ENCODE measurements around the gene PDE3A.

The PDE3A gene

DNA sequence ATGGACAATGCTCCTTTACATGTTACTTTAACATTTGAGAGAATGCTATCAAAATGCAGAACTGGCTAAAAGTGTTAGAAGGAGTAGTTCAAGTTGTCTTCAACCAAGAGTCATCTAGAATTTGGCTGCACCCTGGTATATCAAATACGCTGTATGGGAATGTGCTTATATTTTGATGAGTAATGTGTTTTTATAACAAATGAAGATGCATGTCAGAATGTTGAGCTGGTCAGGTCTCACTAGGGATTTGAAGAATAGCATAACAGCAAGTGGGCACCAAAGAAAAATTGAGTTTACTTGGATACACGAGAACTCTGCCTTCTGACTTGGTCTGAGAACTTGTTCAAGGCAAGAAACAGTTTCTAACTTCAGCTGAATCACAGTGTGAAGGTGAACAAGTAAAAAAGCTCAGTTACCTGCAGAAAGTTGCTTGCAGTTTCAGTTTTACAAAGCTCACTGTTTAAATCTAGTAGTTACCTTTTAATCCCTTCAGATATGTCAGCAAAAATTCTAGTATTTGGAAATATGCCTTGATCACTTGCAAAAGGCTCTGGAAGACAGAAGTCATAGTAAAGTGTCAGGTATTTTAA is 82.3 kb downstream of the PDE3A start:
- Histone ChIP-seq H3K27ac (ENCODE audit: low read depth, low read length) (no peak overlapping the region), H3K9ac (ENCODE audit: low read depth in 1 of 2, low read length in 2 of 2) (no peak overlapping the region), H3K4me1 (ENCODE audit: control insufficient read depth in 1 of 2, insufficient read depth in 2 of 2, low read length in 2 of 2) (peaks cover 4 to 7% of the 10 kb centered on the region in 2 donors), H3K4me3 (ENCODE audit: low read depth in 1 of 2, low read length in 2 of 2) (no peak overlapping the region), H3K27me3 (ENCODE audit: control insufficient read depth in 1 of 2, insufficient read depth in 2 of 2, low read length in 2 of 2) (no peaks in the 10 kb centered on the region), H3K9me3 (ENCODE audit: control insufficient read depth in 1 of 2, low read length in 2 of 2) (no peaks in the 10 kb centered on the region), H3K36me3 (ENCODE audit: control insufficient read depth in 1 of 2, insufficient read depth in 2 of 2, low read length in 2 of 2) (no peaks in the 10 kb centered on the region)

- Histone ChIP-seq H3K9ac (ENCODE audit: low read depth in 1 of 2, low read length in 2 of 2) (no peak overlapping the region), H3K4me3 (ENCODE audit: low read depth in 1 of 2, low read length in 2 of 2) (no peak overlapping the region), H3K9me3 (ENCODE audit: control insufficient read depth in 1 of 2, low read length in 2 of 2) (no peaks in the 10 kb centered on the region), H3K27me3 (ENCODE audit: control insufficient read depth in 1 of 2, insufficient read depth in 2 of 2, low read length in 2 of 2) (no peaks in the 10 kb centered on the region), H3K4me1 (ENCODE audit: control insufficient read depth in 1 of 2, insufficient read depth in 2 of 2, low read length in 2 of 2) (peaks cover 10 to 12% of the 10 kb centered on the region in 2 donors), H3K27ac (ENCODE audit: low read depth, low read length) (no peak overlapping the region), H3K36me3 (ENCODE audit: control insufficient read depth in 1 of 2, insufficient read depth in 2 of 2, low read length in 2 of 2) (no peaks in the 10 kb centered on the region)
Measured at GRCh38 chr12:20451761-20452160, 83.4 kb downstream of the PDE3A start.

GRCh38 chr12:20452496-20453010 is 84.2 kb downstream of the PDE3A start:
- H3K4me1 ChIP-seq (ENCODE audit: control insufficient read depth in 1 of 2, insufficient read depth in 2 of 2, low read length in 2 of 2) = peaks cover 10 to 13% of the 10 kb centered on the region in 2 donors
- no peak overlapping the region for H3K9ac ChIP-seq (ENCODE audit: low read depth in 1 of 2, low read length in 2 of 2)
- no peak overlapping the region for H3K4me3 ChIP-seq (ENCODE audit: low read depth in 1 of 2, low read length in 2 of 2)
- no peak overlapping the region for H3K27ac ChIP-seq (ENCODE audit: low read depth, low read length)
- H3K27me3 ChIP-seq (ENCODE audit: control insufficient read depth in 1 of 2, insufficient read depth in 2 of 2, low read length in 2 of 2) = no peaks in the 10 kb centered on the region
- H3K36me3 ChIP-seq (ENCODE audit: control insufficient read depth in 1 of 2, insufficient read depth in 2 of 2, low read length in 2 of 2) = no peaks in the 10 kb centered on the region
- no peaks in the 10 kb centered on the region for H3K9me3 ChIP-seq (ENCODE audit: control insufficient read depth in 1 of 2, low read length in 2 of 2)

DNA sequence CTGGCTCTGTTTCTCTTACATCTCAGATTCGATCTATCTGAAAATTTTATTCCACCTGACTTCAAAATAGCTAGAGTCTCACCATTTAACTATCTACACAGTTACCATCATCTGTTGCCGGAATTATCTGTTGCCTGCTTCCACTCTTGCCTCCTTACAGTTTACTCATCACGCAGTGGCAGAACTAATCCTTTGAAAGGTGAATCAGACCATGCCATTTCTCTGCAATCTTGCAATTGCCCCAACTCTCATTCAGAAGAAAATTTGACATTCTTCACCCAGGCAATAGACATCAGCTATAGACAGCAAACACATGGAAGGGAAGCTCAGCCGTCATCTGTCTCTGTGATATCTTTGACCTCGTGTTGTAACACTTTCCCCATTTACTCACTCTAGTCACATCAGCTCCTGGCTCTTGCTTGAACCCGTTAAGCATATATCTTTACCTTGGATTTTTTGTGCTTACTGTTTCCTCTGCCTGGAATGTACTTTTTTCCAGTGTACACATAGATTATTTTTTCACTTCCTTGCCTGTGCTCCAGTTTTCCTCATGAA is 85.5 kb downstream of the PDE3A start:
- Histone ChIP-seq H3K4me3 (ENCODE audit: low read depth in 1 of 2, low read length in 2 of 2) (no peak overlapping the region), H3K36me3 (ENCODE audit: control insufficient read depth in 1 of 2, insufficient read depth in 2 of 2, low read length in 2 of 2) (no peaks in the 10 kb centered on the region), H3K27me3 (ENCODE audit: control insufficient read depth in 1 of 2, insufficient read depth in 2 of 2, low read length in 2 of 2) (no peaks in the 10 kb centered on the region), H3K4me1 (ENCODE audit: control insufficient read depth in 1 of 2, insufficient read depth in 2 of 2, low read length in 2 of 2) (peaks cover 13 to 21% of the 10 kb centered on the region in 2 donors), H3K9ac (ENCODE audit: low read depth in 1 of 2, low read length in 2 of 2) (no peak overlapping the region), H3K9me3 (ENCODE audit: control insufficient read depth in 1 of 2, low read length in 2 of 2) (no peaks in the 10 kb centered on the region), H3K27ac (ENCODE audit: low read depth, low read length) (no peak overlapping the region)

DNA sequence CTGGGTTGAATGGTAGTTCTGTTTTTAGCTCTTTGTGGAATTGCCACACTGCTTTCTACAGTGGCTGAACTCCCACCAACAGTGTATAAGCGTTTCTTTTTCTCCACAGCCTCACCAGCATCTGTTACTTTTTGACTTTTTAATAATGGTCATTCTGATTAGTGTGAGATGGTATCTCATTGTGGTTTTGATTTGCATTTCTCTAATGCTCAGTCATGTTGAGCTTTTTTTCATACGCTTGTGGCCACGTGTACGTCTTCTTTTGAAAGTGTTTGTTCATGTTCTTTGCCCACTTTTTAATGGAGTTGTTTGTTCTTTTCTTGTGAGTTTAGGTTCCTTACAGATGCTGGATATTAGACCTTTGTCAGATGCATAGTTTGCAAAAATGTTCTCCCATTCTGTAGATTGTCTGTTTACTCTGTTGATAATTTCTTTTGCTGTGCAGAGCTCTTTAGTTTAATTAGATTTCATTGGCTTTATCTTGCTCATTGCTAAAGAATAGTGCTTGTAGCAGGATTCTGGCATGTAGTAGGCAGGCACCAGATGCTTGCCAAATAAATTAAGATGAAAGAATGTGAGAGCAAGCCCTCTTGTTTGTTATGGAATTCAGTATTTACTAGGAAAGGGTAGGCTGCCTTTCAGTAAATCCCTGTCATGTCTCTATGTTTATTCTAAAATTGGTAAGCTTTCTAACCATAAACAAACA is 86.8 kb downstream of the PDE3A start:
- Histone ChIP-seq H3K27me3 (ENCODE audit: control insufficient read depth in 1 of 2, insufficient read depth in 2 of 2, low read length in 2 of 2) (no peaks in the 10 kb centered on the region), H3K27ac (ENCODE audit: low read depth, low read length) (no peak overlapping the region), H3K36me3 (ENCODE audit: control insufficient read depth in 1 of 2, insufficient read depth in 2 of 2, low read length in 2 of 2) (no peaks in the 10 kb centered on the region), H3K9ac (ENCODE audit: low read depth in 1 of 2, low read length in 2 of 2) (no peak overlapping the region), H3K4me1 (ENCODE audit: control insufficient read depth in 1 of 2, insufficient read depth in 2 of 2, low read length in 2 of 2) (peaks cover 13 to 21% of the 10 kb centered on the region in 2 donors), H3K9me3 (ENCODE audit: control insufficient read depth in 1 of 2, low read length in 2 of 2) (no peaks in the 10 kb centered on the region), H3K4me3 (ENCODE audit: low read depth in 1 of 2, low read length in 2 of 2) (no peak overlapping the region)

DNA sequence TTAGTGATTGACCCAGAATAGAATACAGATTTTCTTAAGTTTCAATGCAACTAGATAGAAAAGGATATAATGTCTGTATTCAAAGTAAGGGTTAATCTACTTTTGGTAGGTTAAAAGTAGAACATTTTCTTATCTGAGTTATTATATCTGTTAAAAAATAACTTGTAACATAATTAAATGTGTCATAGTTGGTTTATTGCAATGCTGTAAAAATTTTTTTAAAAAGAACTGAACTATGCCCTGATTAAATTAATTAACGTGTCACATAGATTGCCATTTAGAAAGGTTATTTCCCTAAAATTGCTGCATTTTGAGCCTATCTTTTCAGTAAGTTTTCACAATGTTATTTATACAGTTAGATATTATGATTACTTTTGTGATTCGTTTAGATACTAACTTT is 89.2 kb downstream of the PDE3A start:
- no peak overlapping the region for H3K27ac ChIP-seq (ENCODE audit: low read depth, low read length)
- no peaks in the 10 kb centered on the region for H3K36me3 ChIP-seq (ENCODE audit: control insufficient read depth in 1 of 2, insufficient read depth in 2 of 2, low read length in 2 of 2)
- no peak overlapping the region for H3K4me3 ChIP-seq (ENCODE audit: low read depth in 1 of 2, low read length in 2 of 2)
- no peak overlapping the region for H3K9ac ChIP-seq (ENCODE audit: low read depth in 1 of 2, low read length in 2 of 2)
- H3K27me3 ChIP-seq (ENCODE audit: control insufficient read depth in 1 of 2, insufficient read depth in 2 of 2, low read length in 2 of 2) = no peaks in the 10 kb centered on the region
- H3K4me1 ChIP-seq (ENCODE audit: control insufficient read depth in 1 of 2, insufficient read depth in 2 of 2, low read length in 2 of 2) = peaks cover 9 to 17% of the 10 kb centered on the region in 2 donors
- H3K9me3 ChIP-seq (ENCODE audit: control insufficient read depth in 1 of 2, low read length in 2 of 2) = no peaks in the 10 kb centered on the region

DNA sequence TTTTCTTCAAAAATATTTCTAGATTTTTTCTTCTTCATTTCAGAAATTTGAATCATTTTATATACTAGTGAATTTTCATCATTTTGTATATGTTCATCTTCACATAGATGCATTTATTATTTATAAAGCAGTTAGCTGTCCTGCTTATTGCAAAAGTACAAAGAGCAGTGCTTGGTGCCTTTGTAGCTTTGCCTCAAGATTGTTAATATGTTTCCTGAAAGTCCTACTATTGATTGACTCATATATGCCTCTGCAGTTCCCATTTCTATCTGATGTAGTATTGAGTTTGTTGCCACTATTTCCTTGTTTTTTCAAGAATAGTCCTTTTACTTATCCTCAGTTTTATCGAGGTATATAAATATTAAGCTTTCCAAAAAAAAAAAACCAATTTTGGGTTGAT is 89.7 kb downstream of the PDE3A start:
- peaks cover 9 to 15% of the 10 kb centered on the region in 2 donors for H3K4me1 ChIP-seq (ENCODE audit: control insufficient read depth in 1 of 2, insufficient read depth in 2 of 2, low read length in 2 of 2)
- peak overlapping the region in 1 of 2 donors; percentile 9 for H3K4me3 ChIP-seq (ENCODE audit: low read depth in 1 of 2, low read length in 2 of 2)
- no peaks in the 10 kb centered on the region for H3K9me3 ChIP-seq (ENCODE audit: control insufficient read depth in 1 of 2, low read length in 2 of 2)
- no peak overlapping the region for H3K27ac ChIP-seq (ENCODE audit: low read depth, low read length)
- no peak overlapping the region for H3K9ac ChIP-seq (ENCODE audit: low read depth in 1 of 2, low read length in 2 of 2)
- no peaks in the 10 kb centered on the region for H3K27me3 ChIP-seq (ENCODE audit: control insufficient read depth in 1 of 2, insufficient read depth in 2 of 2, low read length in 2 of 2)
- H3K36me3 ChIP-seq (ENCODE audit: control insufficient read depth in 1 of 2, insufficient read depth in 2 of 2, low read length in 2 of 2) = no peaks in the 10 kb centered on the region

DNA sequence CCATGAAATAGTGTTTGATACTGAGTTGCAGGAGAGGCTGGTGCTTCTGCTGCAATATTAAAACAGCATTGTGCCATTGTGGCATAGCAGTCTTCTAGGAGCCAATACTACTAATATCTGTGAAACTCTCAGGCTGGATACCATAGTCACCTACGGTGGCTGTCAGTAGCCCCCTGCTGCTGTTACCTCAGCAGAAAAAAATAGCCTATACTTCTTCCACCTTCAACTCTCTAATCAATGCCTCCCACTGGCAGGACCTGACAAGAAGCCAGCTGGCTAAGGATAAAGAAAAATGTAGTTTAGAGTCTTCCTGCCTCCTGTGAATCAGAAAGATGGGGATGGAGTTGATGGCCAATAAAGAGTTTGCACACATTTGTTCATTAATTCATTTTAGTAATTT is 91.6 kb downstream of the PDE3A start:
- Histone ChIP-seq H3K36me3 (ENCODE audit: control insufficient read depth in 1 of 2, insufficient read depth in 2 of 2, low read length in 2 of 2) (no peaks in the 10 kb centered on the region), H3K4me1 (ENCODE audit: control insufficient read depth in 1 of 2, insufficient read depth in 2 of 2, low read length in 2 of 2) (peaks cover 9 to 15% of the 10 kb centered on the region in 2 donors), H3K9ac (ENCODE audit: low read depth in 1 of 2, low read length in 2 of 2) (no peak overlapping the region), H3K9me3 (ENCODE audit: control insufficient read depth in 1 of 2, low read length in 2 of 2) (no peaks in the 10 kb centered on the region), H3K4me3 (ENCODE audit: low read depth in 1 of 2, low read length in 2 of 2) (no peak overlapping the region), H3K27ac (ENCODE audit: low read depth, low read length) (no peak overlapping the region), H3K27me3 (ENCODE audit: control insufficient read depth in 1 of 2, insufficient read depth in 2 of 2, low read length in 2 of 2) (no peaks in the 10 kb centered on the region)

- Histone ChIP-seq H3K27ac (ENCODE audit: low read depth, low read length) (no peak overlapping the region), H3K9me3 (ENCODE audit: control insufficient read depth in 1 of 2, low read length in 2 of 2) (no peaks in the 10 kb centered on the region), H3K36me3 (ENCODE audit: control insufficient read depth in 1 of 2, insufficient read depth in 2 of 2, low read length in 2 of 2) (no peaks in the 10 kb centered on the region), H3K4me1 (ENCODE audit: control insufficient read depth in 1 of 2, insufficient read depth in 2 of 2, low read length in 2 of 2) (peaks cover 9 to 18% of the 10 kb centered on the region in 2 donors), H3K4me3 (ENCODE audit: low read depth in 1 of 2, low read length in 2 of 2) (no peak overlapping the region), H3K27me3 (ENCODE audit: control insufficient read depth in 1 of 2, insufficient read depth in 2 of 2, low read length in 2 of 2) (no peaks in the 10 kb centered on the region), H3K9ac (ENCODE audit: low read depth in 1 of 2, low read length in 2 of 2) (no peak overlapping the region)
Measured at GRCh38 chr12:20460956-20461355, 92.6 kb downstream of the PDE3A start.

DNA sequence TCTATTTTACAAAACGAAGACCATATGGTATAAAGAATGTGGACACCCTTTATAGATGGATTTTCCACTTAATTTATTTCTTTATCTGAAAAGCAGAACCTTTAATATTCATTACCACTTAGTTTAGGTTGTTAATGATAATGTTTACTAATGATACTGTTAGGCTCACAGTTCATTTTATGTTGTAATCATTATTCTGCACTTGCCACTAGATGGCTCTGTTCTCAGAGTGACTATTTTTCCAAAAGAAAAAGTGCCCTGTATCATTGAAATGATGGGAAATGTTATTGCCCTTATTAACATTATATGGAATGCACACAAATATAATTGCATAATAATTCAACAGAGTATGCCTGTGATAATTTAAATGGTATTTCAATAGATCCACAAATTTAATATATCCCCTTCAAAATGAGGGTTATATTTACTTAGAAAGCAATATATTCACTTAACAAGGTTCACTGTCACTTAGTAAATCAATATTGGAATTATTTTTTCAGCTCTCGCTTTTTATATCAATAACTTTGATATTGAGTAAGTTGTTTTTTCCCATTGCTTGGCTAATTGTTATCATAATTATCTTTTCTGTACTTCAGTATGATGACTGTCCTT is 95.7 kb downstream of the PDE3A start:
- H3K27me3 ChIP-seq (ENCODE audit: control insufficient read depth in 1 of 2, insufficient read depth in 2 of 2, low read length in 2 of 2) = no peaks in the 10 kb centered on the region

More for the DNA sequence above, 95.7 kb downstream of the PDE3A start:
- Histone ChIP-seq H3K4me3 (ENCODE audit: low read depth in 1 of 2, low read length in 2 of 2) (no peak overlapping the region), H3K27ac (ENCODE audit: low read depth, low read length) (no peak overlapping the region), H3K36me3 (ENCODE audit: control insufficient read depth in 1 of 2, insufficient read depth in 2 of 2, low read length in 2 of 2) (no peaks in the 10 kb centered on the region), H3K9ac (ENCODE audit: low read depth in 1 of 2, low read length in 2 of 2) (no peak overlapping the region), H3K9me3 (ENCODE audit: control insufficient read depth in 1 of 2, low read length in 2 of 2) (no peaks in the 10 kb centered on the region), H3K4me1 (ENCODE audit: control insufficient read depth in 1 of 2, insufficient read depth in 2 of 2, low read length in 2 of 2) (peaks cover 2 to 3% of the 10 kb centered on the region in 2 donors)
